K562 (cell line): ENCODE measurements around the gene GLRA1. TPM values are rescaled to one million over a fixed set of nuclear protein-coding genes. Genes with fewer than 3 reads are reported as not detected.

Source experiments
- ATAC-seq: fragments of 200-7000 bp; cut with Tn5 transposase; 3 replicates; pipeline ENCODE4 v1.9.1; 2020; ENCODE audit warnings: moderate library complexity
- BruUV-seq: library from RNA; stranded (reverse); fragments of 400-500 nt; replicated peaks from 2 replicates; lab custom pipeline; 2021; lab: Mats Ljungman, UMichigan
- CTCF ChIA-PET: fragments of 300-600 bp; formaldehyde crosslinking; extraction: SDS; loops from one replicate; lab custom pipeline; 2021; ENCODE audit warnings: low intra/inter-chr PET ratio; lab: Yijun Ruan, JAX
- POLR2A ChIA-PET: fragments of 300-600, 350-650 bp; sonication (Branson Sonifier 250); formaldehyde crosslinking; extraction: SDS; loops from one replicate; lab custom pipeline; 2021; ENCODE audit warnings: antibody characterized with exemption, inconsistent platforms; lab: Yijun Ruan, JAX
- DNase-seq, 4 experiments: peaks; one replicate each; pipeline versions ENCODE4 v3.0.0 to v3.0.0-alpha.2; 2011 to 2018; ENCODE audit warnings: low spot score in 3 of 4, mixed read lengths in 3 of 4; ENCODE audit errors: extremely low read depth in 1 of 4
- FAIRE-seq: peaks from 2 replicates; lab custom pipeline; 2011; peaks lifted over from hg19 to GRCh38; lab: Jason Lieb, UNC
- H2AFZ ChIP-seq: 2 replicates; pipeline ENCODE4 v1.6.0; 2011; ENCODE audit warnings: low read depth, low read length, control low read depth, inconsistent platforms
- H3K27ac ChIP-seq: fragments of 200-600 bp; 3 replicates; pipeline ENCODE4 v1.8.0; 2011; ENCODE audit warnings: low read depth, mild to moderate bottlenecking, control low read depth, inconsistent platforms, low read length, moderate library complexity, mixed read lengths; ENCODE audit errors: extremely low read depth
- H3K27me3 ChIP-seq, 2 experiments: fragments of 300-600 bp in 1 of 2; 2 replicates in 1 of 2; 3 replicates in 1 of 2; pipeline versions ENCODE4 v1.6.0 to v1.8.0; 2011; ENCODE audit warnings: inconsistent platforms in 2 of 2, low read length in 2 of 2, mild to moderate bottlenecking in 1 of 2, mixed read lengths in 1 of 2, moderate library complexity in 1 of 2; ENCODE audit not compliant: control insufficient read depth in 2 of 2, insufficient read depth in 2 of 2
- H3K36me3 ChIP-seq: fragments of 300-600 bp; 3 replicates; pipeline ENCODE4 v1.8.0; 2011; ENCODE audit warnings: mild to moderate bottlenecking, low read length, inconsistent platforms; ENCODE audit not compliant: control insufficient read depth, insufficient read depth
- H3K4me1 ChIP-seq, 2 experiments: fragments of 200-600 bp in 1 of 2; replicated peaks in 1 of 2; 2 replicates in 1 of 2; 3 replicates in 1 of 2; pipeline versions ENCODE4 v1.5.1 to v1.8.0; 2011; ENCODE audit warnings: inconsistent platforms in 2 of 2, low read length in 2 of 2, mild to moderate bottlenecking in 1 of 2, mixed read lengths in 1 of 2, moderate library complexity in 1 of 2; ENCODE audit not compliant: control insufficient read depth in 2 of 2, insufficient read depth in 2 of 2
- H3K4me2 ChIP-seq: 2 replicates; pipeline ENCODE4 v1.6.1; 2011; ENCODE audit warnings: low read length, control low read depth, inconsistent platforms, mixed read lengths; ENCODE audit not compliant: insufficient read depth
- H3K4me3 ChIP-seq: fragments of 200-600 bp; sonication (generic), shearing (Covaris generic); 2 replicates; pipeline ENCODE4 v1.5.1; 2016; ENCODE audit warnings: control low read depth, inconsistent platforms
- H3K79me2 ChIP-seq: fragments of 200-600 bp; 3 replicates; pipeline ENCODE4 v1.8.0; 2011; ENCODE audit warnings: low read length, inconsistent platforms; ENCODE audit not compliant: control insufficient read depth, insufficient read depth
- H3K9ac ChIP-seq, 2 experiments: 2 replicates each; pipeline versions ENCODE4 v1.6.0 to v1.6.1; 2011; ENCODE audit warnings: low read depth in 2 of 2, low read length in 2 of 2, control low read depth in 1 of 2, inconsistent platforms in 1 of 2, mild to moderate bottlenecking in 1 of 2, mixed read lengths in 1 of 2; ENCODE audit not compliant: insufficient read depth in 1 of 2
- H3K9me1 ChIP-seq: one replicate; pipeline ENCODE4 v1.6.0; 2011; ENCODE audit warnings: inconsistent platforms, mild to moderate bottlenecking, low read length, moderate library complexity; ENCODE audit not compliant: control insufficient read depth, insufficient read depth
- H3K9me3 ChIP-seq: replicated peaks from 2 replicates; pipeline ENCODE4 v1.5.1; 2011; ENCODE audit warnings: low read depth, low read length, inconsistent platforms; ENCODE audit not compliant: control insufficient read depth, insufficient read depth
- H4K20me1 ChIP-seq: replicated peaks from 2 replicates; pipeline ENCODE4 v1.6.1; 2011; ENCODE audit warnings: low read length, inconsistent platforms, mixed read lengths; ENCODE audit not compliant: control insufficient read depth, insufficient read depth
- ARID1B ChIP-seq: fragments of 450-650 bp; IDR thresholded peaks from 2 replicates; pipeline ENCODE4 v1.6.1; 2016; ENCODE audit warnings: antibody characterized with exemption, mild to moderate bottlenecking, inconsistent platforms
- CBX2 ChIP-seq: fragments of 200-600 bp; sonication (generic); IDR thresholded peaks from one replicate; pipeline ENCODE4 v1.6.1; 2012; ENCODE audit warnings: mild to moderate bottlenecking, low read length, inconsistent platforms; ENCODE audit not compliant: insufficient read depth, poor library complexity, severe bottlenecking
- ELF1 ChIP-seq: fragments of 200-800 bp; sonication (Bioruptor generic); IDR thresholded peaks from 2 replicates; pipeline ENCODE4 v1.6.1; 2016; ENCODE audit warnings: missing genetic modification characterization, missing compliant biosample characterization
- HMBOX1 ChIP-seq: sonication (generic); IDR thresholded peaks from 2 replicates; pipeline ENCODE4 v1.6.1; 2016
- KLF6 ChIP-seq: fragments of 250-450 bp; sonication (Bioruptor Pico); IDR thresholded peaks from 2 replicates; pipeline ENCODE4 v1.4.0; 2020; ENCODE audit warnings: mild to moderate bottlenecking, moderate library complexity, borderline replicate concordance
- MGA ChIP-seq: fragments of 450-650 bp; IDR thresholded peaks from 2 replicates; pipeline ENCODE4 v1.6.1; 2016; ENCODE audit warnings: mild to moderate bottlenecking, moderate library complexity
- POLR2AphosphoS5 ChIP-seq: IDR thresholded peaks from 2 replicates; pipeline ENCODE4 v1.6.1; 2011; ENCODE audit warnings: mild to moderate bottlenecking, low read depth, low read length, moderate library complexity; ENCODE audit not compliant: control insufficient read depth, insufficient read depth
- RBM17 ChIP-seq: fragments of 200-400 bp; formaldehyde crosslinking; IDR thresholded peaks from 2 replicates; pipeline ENCODE4 v1.6.1; 2017; ENCODE audit warnings: low read depth, mild to moderate bottlenecking, low read length, borderline replicate concordance
- TEAD2 ChIP-seq: fragments of 450-650 bp; IDR thresholded peaks from 2 replicates; pipeline ENCODE4 v1.6.1; 2016; ENCODE audit warnings: missing genetic modification characterization, control low read depth, missing compliant biosample characterization
- in situ Hi-C: fragments of 300-500 bp; cut with MboI; formaldehyde crosslinking; loops from 4 replicates; pipeline ENCODE4 v1.15.0; 2018; ENCODE audit warnings: inconsistent platforms, mixed read lengths
- intact Hi-C: fragments of 100-400 bp; cut with micrococcal nuclease; formaldehyde crosslinking; loops from 2 replicates; pipeline ENCODE4 v1.14.2; 2022
- polyA plus RNA-seq, 8 experiments: library from polyadenylated mRNA; depleted of rRNA in 4 of 8; stranded (reverse) in 5 of 8; unstranded in 3 of 8; fragments of >200 nt; fragmentation: Nextera tagmentation in 2 of 8; fragmentation: Illumina TruSeq in 1 of 8; extraction: Ambion mirVana in 2 of 8; extraction: Trizol in 1 of 8; gene quantifications; 2 replicates each; pipeline versions ENCODE4 v1.2.1 to v1.2.3, GENCODE V29; 2011 to 2014; ENCODE audit warnings: inconsistent platforms in 1 of 8, missing spikeins in 1 of 8
- total RNA-seq, 7 experiments: library from RNA; depleted of rRNA in 6 of 7; stranded (reverse); fragments of >200 nt in 6 of 7; fragmentation: Illumina TruSeq in 2 of 7; extraction: Trizol in 2 of 7; gene quantifications; 2 replicates each; pipeline versions ENCODE4 v1.2.1 to v1.2.3, GENCODE V29; 2011 to 2021; ENCODE audit warnings: low replicate concordance in 1 of 7

The GLRA1 gene
- total and polyA plus RNA-seq, 9 of the 15 experiments (the other 6 are each of a cell fraction or from before 2014, with no cell fraction given), result not detected

- H3K4me2 ChIP-seq, result no peak overlapping the region
- H3K36me3 ChIP-seq, result no peaks in the 10 kb centered on the region
- H3K9me1 ChIP-seq, result no peaks in the 10 kb centered on the region
- POLR2A ChIA-PET, result no interaction called here
- no peak for DNase-seq
- H3K4me3 ChIP-seq, result no peak overlapping the region
- no peak overlapping the region for H3K27ac ChIP-seq
- no peaks in the 10 kb centered on the region for H3K79me2 ChIP-seq
- no peak overlapping the region for H2AFZ ChIP-seq
- TF ChIP-seq TEAD2 (no peak), ELF1 (tag) (no peak), RBM17 (no peak), CBX2 (no peak), ARID1B (no peak), POLR2AphosphoS5 (no peak), HMBOX1 (no peak), KLF6 (no peak), MGA (no peak)
- no peaks in the 10 kb centered on the region for H3K27me3 ChIP-seq
- H3K9me3 ChIP-seq, result no peaks in the 10 kb centered on the region
- no peak overlapping the region for H3K9ac ChIP-seq
- CTCF ChIA-PET, result no interaction called here
- intact Hi-C loops, result no loop called here
- no peak for FAIRE-seq
- H3K4me1 ChIP-seq, result no peaks in the 10 kb centered on the region
- no peaks in the 10 kb centered on the region for H4K20me1 ChIP-seq
- in situ Hi-C loops, result no loop called here
- BruUV-seq, result no TSS peak
- ATAC-seq, result no peak
Measured at GRCh38 chr5:151911011-151911410, 13.6 kb downstream of the GLRA1 start.
